GM12891 (cell line): ENCODE measurements around the gene CYP4V2.

Experiments used
- POLR2A ChIP-seq: IDR thresholded peaks from 2 replicates; pipeline ENCODE4 v1.6.1; 2011; ENCODE audit warnings: low read depth, low read length, control low read depth
- POLR2AphosphoS5 ChIP-seq: IDR thresholded peaks from 2 replicates; pipeline ENCODE4 v1.6.1; 2011; ENCODE audit warnings: low read depth, low read length, control low read depth
- SPI1 ChIP-seq: IDR thresholded peaks from 2 replicates; pipeline ENCODE4 v1.6.1; 2011; ENCODE audit warnings: low read depth, low read length, control low read depth
- TAF1 ChIP-seq: IDR thresholded peaks from 2 replicates; pipeline ENCODE4 v1.6.1; 2011; ENCODE audit warnings: low read depth, low read length, control low read depth

GRCh38 chr4:186161138-186161537 is 30.2 kb upstream of the CYP4V2 start:
- TF ChIP-seq POLR2A = no peak
- TF ChIP-seq POLR2AphosphoS5 = no peak
- TF ChIP-seq TAF1 = no peak
- no peak for TF ChIP-seq SPI1
